Endothelial cell of umbilical vein (primary cell): ENCODE results near the gene ATG101. TPM values are rescaled to one million over a fixed set of nuclear protein-coding genes. Genes with fewer than 3 reads are reported as not detected.
A peak's percentile ranks its signal among the peaks of the same experiment; 100 is the strongest.

Experiments used
- BruUV-seq: library from RNA; stranded (reverse); fragments of 400-500 nt; replicated peaks from 2 replicates; lab custom pipeline; 2021; lab: Mats Ljungman, UMichigan
- CTCF ChIA-PET: fragments of 300-600, 350-600 bp; sonication (Branson Sonifier 250); formaldehyde crosslinking; loops from one replicate; lab custom pipeline; 2021; ENCODE audit warnings: antibody characterized with exemption, inconsistent platforms; lab: Charles Lee
- POLR2A ChIA-PET: fragments of 300-600, 350-600 bp; sonication (Branson Sonifier 250); formaldehyde crosslinking; loops from one replicate; lab custom pipeline; 2021; ENCODE audit warnings: antibody characterized with exemption, inconsistent platforms; lab: Charles Lee
- DNase-seq: peaks from one replicate; pipeline ENCODE4 v3.0.0-alpha.2; 2011; ENCODE audit warnings: low read depth, low spot score
- FAIRE-seq: peaks from 2 replicates; lab custom pipeline; 2011; peaks lifted over from hg19 to GRCh38; lab: Jason Lieb, UNC
- H2AFZ ChIP-seq: 2 replicates; pipeline ENCODE4 v1.6.0; 2012; ENCODE audit warnings: low read depth, low read length, control low read depth, inconsistent platforms
- H3K27ac ChIP-seq: 2 replicates; pipeline ENCODE4 v1.5.1; 2011; ENCODE audit warnings: low read depth, mild to moderate bottlenecking, control low read depth, low read length, moderate library complexity; ENCODE audit not compliant: insufficient read depth
- H3K27me3 ChIP-seq, 2 experiments: 2 replicates each; pipeline versions ENCODE4 v1.6.0 to v1.6.1; 2011; ENCODE audit warnings: low read length in 2 of 2, mixed read lengths in 1 of 2; ENCODE audit not compliant: control insufficient read depth in 2 of 2, insufficient read depth in 2 of 2
- H3K36me3 ChIP-seq, 2 experiments: 2 replicates in 1 of 2; 3 replicates in 1 of 2; pipeline ENCODE4 v1.5.1; 2011; ENCODE audit warnings: low read length in 2 of 2, mild to moderate bottlenecking in 1 of 2, moderate library complexity in 1 of 2; ENCODE audit not compliant: control insufficient read depth in 2 of 2, insufficient read depth in 2 of 2; ENCODE audit errors: extremely low read depth in 1 of 2
- H3K4me1 ChIP-seq: 3 replicates; pipeline ENCODE4 v1.5.1; 2011; ENCODE audit warnings: mild to moderate bottlenecking, low read length; ENCODE audit not compliant: control insufficient read depth, insufficient read depth; ENCODE audit errors: extremely low read depth
- H3K4me2 ChIP-seq: 2 replicates; pipeline ENCODE4 v1.6.1; 2011; ENCODE audit warnings: low read length, control low read depth, mixed read lengths; ENCODE audit not compliant: insufficient read depth
- H3K4me3 ChIP-seq, 3 experiments: fragments of 200-600 bp in 1 of 3; sonication (generic), shearing (Covaris generic) in 1 of 3; replicated peaks in 1 of 3; 2 replicates each; pipeline ENCODE4 v1.5.1; 2011 to 2016; ENCODE audit warnings: control low read depth in 3 of 3, low read length in 3 of 3, mild to moderate bottlenecking in 2 of 3, inconsistent platforms in 1 of 3, low read depth in 1 of 3, moderate library complexity in 1 of 3; ENCODE audit not compliant: insufficient read depth in 1 of 3
- H3K79me2 ChIP-seq: 2 replicates; pipeline ENCODE4 v1.6.0; 2012; ENCODE audit warnings: low read length, inconsistent platforms; ENCODE audit not compliant: control insufficient read depth, insufficient read depth
- H3K9ac ChIP-seq: replicated peaks from 2 replicates; pipeline ENCODE3; 2011; ENCODE audit warnings: low read length, control low read depth; ENCODE audit not compliant: insufficient read depth; ENCODE audit errors: extremely low read depth
- H3K9me1 ChIP-seq: replicated peaks from 3 replicates; pipeline ENCODE4 v1.6.0; 2011; ENCODE audit warnings: mild to moderate bottlenecking, low read length; ENCODE audit not compliant: control insufficient read depth, insufficient read depth; ENCODE audit errors: extremely low read depth
- H3K9me3 ChIP-seq: replicated peaks from 2 replicates; pipeline ENCODE4 v1.5.1; 2012; ENCODE audit warnings: low read length, inconsistent platforms; ENCODE audit not compliant: control insufficient read depth, insufficient read depth
- H4K20me1 ChIP-seq: replicated peaks from 2 replicates; pipeline ENCODE3; 2011; ENCODE audit warnings: mild to moderate bottlenecking, low read length; ENCODE audit not compliant: control insufficient read depth, insufficient read depth; ENCODE audit errors: extremely low read depth
- EZH2 ChIP-seq: IDR thresholded peaks from 2 replicates; pipeline ENCODE4 v1.6.1; 2012; ENCODE audit warnings: borderline replicate concordance, low read depth, mild to moderate bottlenecking, moderate library complexity, low read length, inconsistent platforms; ENCODE audit not compliant: severe bottlenecking
- FOS ChIP-seq: IDR thresholded peaks from 2 replicates; pipeline ENCODE4 v1.6.1; 2011; ENCODE audit warnings: mild to moderate bottlenecking, low read length, moderate library complexity, borderline replicate concordance; ENCODE audit not compliant: insufficient read depth
- GATA2 ChIP-seq: IDR thresholded peaks from 2 replicates; pipeline ENCODE4 v1.7.0; 2011; ENCODE audit warnings: low read depth, mild to moderate bottlenecking, moderate library complexity, mixed read lengths, low read length; ENCODE audit not compliant: insufficient read length, insufficient read depth
- JUN ChIP-seq: IDR thresholded peaks from 2 replicates; pipeline ENCODE4 v1.6.1; 2011; ENCODE audit warnings: borderline replicate concordance, low read depth; ENCODE audit not compliant: insufficient read length, insufficient read depth
- MYC ChIP-seq: IDR thresholded peaks from one replicate; pipeline ENCODE4 v1.6.1; 2011; ENCODE audit warnings: mild to moderate bottlenecking, low read depth, low read length
- POLR2AphosphoS5 ChIP-seq: IDR thresholded peaks from 2 replicates; pipeline ENCODE4 v1.6.1; 2012; ENCODE audit warnings: low read depth, mild to moderate bottlenecking, control low read depth, low read length, moderate library complexity; ENCODE audit not compliant: insufficient read depth
- dilution Hi-C: fragments of 300-500 bp; cut with MboI; formaldehyde crosslinking; loops from one replicate; pipeline ENCODE4 v1.15.0; 2019; ENCODE audit warnings: low sequenced_read_pairs; ENCODE audit not compliant: extremely low pct_ligation_motif_present
- intact Hi-C: fragments of 100-400 bp; cut with micrococcal nuclease; formaldehyde crosslinking; loops from one replicate; pipeline ENCODE4 v1.10.0; 2022
- polyA plus RNA-seq, 4 experiments: library from polyadenylated mRNA; depleted of rRNA in 3 of 4; stranded (reverse) in 3 of 4; unstranded in 1 of 4; fragments of >200 nt; gene quantifications; 2 replicates each; pipeline versions ENCODE4 v1.2.1 to v1.2.3, GENCODE V29; 2011 to 2012; ENCODE audit warnings: missing spikeins in 1 of 4
- total RNA-seq: library from RNA; stranded (reverse); gene quantifications from 2 replicates; pipeline ENCODE4 v1.2.3, GENCODE V29; 2021
- TF ChIP-seq, protein P1 (sequence below), 2 donors: IDR thresholded peaks; 1 replicate in 1 of 2; 2 replicates in 1 of 2; pipeline ENCODE4 v1.5.1; 2011; ENCODE audit warnings: low read length in 2 of 2, mild to moderate bottlenecking in 2 of 2, moderate library complexity in 2 of 2, control low read depth in 1 of 2, inconsistent platforms in 1 of 2, low read depth in 1 of 2; ENCODE audit not compliant: insufficient read depth in 1 of 2; ENCODE audit errors: extremely low read depth in 1 of 2
- TF ChIP-seq, protein P2 (sequence below): IDR thresholded peaks from 2 replicates; pipeline ENCODE4 v1.6.1; 2011; ENCODE audit not compliant: insufficient read depth, insufficient read length

ATG101 gene
- total and polyA plus RNA-seq, 2 donors (not counting 3 experiments of a cell fraction or from before 2014, with no cell fraction given) = 41.6 to 78.4 TPM

DNA sequence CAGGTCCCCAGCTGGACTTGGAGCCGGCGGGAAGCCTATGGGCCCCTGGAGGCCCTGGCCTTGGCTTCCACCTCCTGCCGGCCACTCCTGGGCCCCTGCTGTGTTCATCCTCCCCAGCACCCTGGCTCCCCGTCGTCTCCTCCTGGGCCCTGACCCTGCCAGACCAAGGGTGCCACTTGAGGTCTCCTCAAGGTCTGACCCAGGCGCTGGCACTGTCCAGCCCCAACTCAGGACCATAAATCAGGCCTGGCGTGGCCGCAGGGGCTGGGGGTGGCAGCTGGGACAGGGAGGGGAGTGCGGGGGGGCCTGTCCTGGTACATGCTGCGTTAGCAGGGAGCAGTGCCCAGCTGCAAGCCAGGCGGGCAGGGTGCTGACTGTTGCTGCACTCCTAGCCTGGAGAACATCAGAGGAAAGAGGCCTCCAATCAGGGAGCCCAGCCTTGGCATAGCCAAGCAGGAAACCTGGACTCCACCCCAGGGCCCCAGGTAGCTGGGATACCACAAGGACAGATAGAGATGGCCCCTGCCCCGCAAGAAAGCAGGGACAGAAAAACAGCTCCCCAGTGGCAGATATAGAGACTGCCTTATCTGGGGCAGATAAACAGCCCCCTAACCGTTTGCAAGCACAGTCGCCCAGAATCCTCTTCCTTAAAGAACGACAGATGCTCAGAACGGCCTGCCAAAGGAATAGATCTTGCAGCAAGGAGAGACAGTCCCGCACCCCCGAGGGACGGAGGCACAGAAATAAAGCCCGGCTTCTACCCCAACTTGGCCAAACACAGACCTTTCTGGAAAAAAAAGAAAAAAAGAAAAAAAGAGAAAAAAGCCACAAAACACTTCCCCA, 6.5 kb upstream of the ATG101 start:
- intact Hi-C loops (no loop called here), dilution Hi-C loops (no loop called here)
- no peak for TF ChIP-seq JUN
- no peak for TF ChIP-seq FOS
- no peak for TF ChIP-seq MYC
- no peak for TF ChIP-seq POLR2AphosphoS5
- TF ChIP-seq, protein P1, sequence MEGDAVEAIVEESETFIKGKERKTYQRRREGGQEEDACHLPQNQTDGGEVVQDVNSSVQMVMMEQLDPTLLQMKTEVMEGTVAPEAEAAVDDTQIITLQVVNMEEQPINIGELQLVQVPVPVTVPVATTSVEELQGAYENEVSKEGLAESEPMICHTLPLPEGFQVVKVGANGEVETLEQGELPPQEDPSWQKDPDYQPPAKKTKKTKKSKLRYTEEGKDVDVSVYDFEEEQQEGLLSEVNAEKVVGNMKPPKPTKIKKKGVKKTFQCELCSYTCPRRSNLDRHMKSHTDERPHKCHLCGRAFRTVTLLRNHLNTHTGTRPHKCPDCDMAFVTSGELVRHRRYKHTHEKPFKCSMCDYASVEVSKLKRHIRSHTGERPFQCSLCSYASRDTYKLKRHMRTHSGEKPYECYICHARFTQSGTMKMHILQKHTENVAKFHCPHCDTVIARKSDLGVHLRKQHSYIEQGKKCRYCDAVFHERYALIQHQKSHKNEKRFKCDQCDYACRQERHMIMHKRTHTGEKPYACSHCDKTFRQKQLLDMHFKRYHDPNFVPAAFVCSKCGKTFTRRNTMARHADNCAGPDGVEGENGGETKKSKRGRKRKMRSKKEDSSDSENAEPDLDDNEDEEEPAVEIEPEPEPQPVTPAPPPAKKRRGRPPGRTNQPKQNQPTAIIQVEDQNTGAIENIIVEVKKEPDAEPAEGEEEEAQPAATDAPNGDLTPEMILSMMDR (IDR thresholded peaks at IDR 0.05; ENCODE audit: extremely low read depth in 1 of 2, insufficient read depth in 1 of 2, low read depth in 1 of 2, low read length in 2 of 2) = no peak
- TF ChIP-seq, protein P2, sequence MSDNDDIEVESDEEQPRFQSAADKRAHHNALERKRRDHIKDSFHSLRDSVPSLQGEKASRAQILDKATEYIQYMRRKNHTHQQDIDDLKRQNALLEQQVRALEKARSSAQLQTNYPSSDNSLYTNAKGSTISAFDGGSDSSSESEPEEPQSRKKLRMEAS = no peak
- no peak for TF ChIP-seq EZH2
- TF ChIP-seq GATA2 = no peak
- H3K27ac ChIP-seq = peak overlapping the region; percentile 83
- no TSS peak for BruUV-seq
- H3K4me2 ChIP-seq = no peak overlapping the region
- H3K9me3 ChIP-seq = no peaks in the 10 kb centered on the region
- H3K9ac ChIP-seq = peak overlapping the region; percentile 56
- no peaks in the 10 kb centered on the region for H4K20me1 ChIP-seq
- ChIA-PET POLR2A (no interaction called here), CTCF (interaction anchor here (1.1 to 4.8 kb wide), 4 partner anchors 8 to 310 kb away, joined by 3 to 46 read pairs (median 4); no protein-coding TSS in a partner anchor)
- no peaks in the 10 kb centered on the region for H3K9me1 ChIP-seq
- FAIRE-seq (no peak), DNase-seq (no peak)
- H3K4me3 ChIP-seq = no peak overlapping the region
- no peaks in the 10 kb centered on the region for H3K36me3 ChIP-seq
- peak overlapping the region; percentile 75 for H2AFZ ChIP-seq
- H3K4me1 ChIP-seq = peaks cover 7% of the 10 kb centered on the region
- H3K79me2 ChIP-seq = no peaks in the 10 kb centered on the region
- H3K27me3 ChIP-seq = no peaks in the 10 kb centered on the region
